Measurements from ENCODE around the gene CADPS.

The CADPS gene

GRCh38 chr3:62556121-62556815 lies 318.9 kb downstream of the CADPS start:
- no peak for DNase-seq (ENCODE audit: low read depth)

- no peak for DNase-seq (ENCODE audit: low read depth)
Observed at GRCh38 chr3:62554264-62554799, 320.9 kb downstream of the CADPS start.

- no peak for DNase-seq (ENCODE audit: low read depth)
Observed at GRCh38 chr3:62553811-62554210, 321.4 kb downstream of the CADPS start.

GRCh38 chr3:62551556-62551955 lies 323.7 kb downstream of the CADPS start:
- no peak for DNase-seq (ENCODE audit: low read depth)

GRCh38 chr3:62550439-62550838 lies 324.8 kb downstream of the CADPS start:
- DNase-seq (ENCODE audit: low read depth): no peak

GRCh38 chr3:62548528-62549205 lies 326.5 kb downstream of the CADPS start:
- DNase-seq (ENCODE audit: low read depth): no peak

GRCh38 chr3:62546266-62546665 lies 328.9 kb downstream of the CADPS start:
- DNase-seq (ENCODE audit: low read depth): no peak

- no peak for DNase-seq (ENCODE audit: low read depth)
Observed at GRCh38 chr3:62542185-62542584, 333.0 kb downstream of the CADPS start.

GRCh38 chr3:62539762-62540161 lies 335.5 kb downstream of the CADPS start:
- no peak for DNase-seq (ENCODE audit: low read depth)

- no peak for DNase-seq (ENCODE audit: low read depth)
Observed at GRCh38 chr3:62538691-62539356, 336.4 kb downstream of the CADPS start.

GRCh38 chr3:62534326-62534725 lies 340.9 kb downstream of the CADPS start:
- no peak for DNase-seq (ENCODE audit: low read depth)

GRCh38 chr3:62532796-62533195 lies 342.4 kb downstream of the CADPS start:
- DNase-seq (ENCODE audit: low read depth): no peak

- DNase-seq (ENCODE audit: low read depth): no peak
Observed at GRCh38 chr3:62531981-62532380, 343.2 kb downstream of the CADPS start.

- DNase-seq (ENCODE audit: low read depth): no peak
Observed at GRCh38 chr3:62531493-62531892, 343.7 kb downstream of the CADPS start.

GRCh38 chr3:62529230-62529629 lies 346.0 kb downstream of the CADPS start:
- no peak for DNase-seq (ENCODE audit: low read depth)

- no peak for DNase-seq (ENCODE audit: low read depth)
Observed at GRCh38 chr3:62527474-62527873, 347.7 kb downstream of the CADPS start.

GRCh38 chr3:62525281-62525680 lies 349.9 kb downstream of the CADPS start:
- no peak for DNase-seq (ENCODE audit: low read depth)

GRCh38 chr3:62523672-62524071 lies 351.5 kb downstream of the CADPS start:
- no peak for DNase-seq (ENCODE audit: low read depth)

GRCh38 chr3:62521464-62522105 lies 353.6 kb downstream of the CADPS start:
- no peak for DNase-seq (ENCODE audit: low read depth)

- no peak for DNase-seq (ENCODE audit: low read depth)
Observed at GRCh38 chr3:62503516-62503915, 371.7 kb downstream of the CADPS start.

- no peak for DNase-seq (ENCODE audit: low read depth)
Observed at GRCh38 chr3:62502315-62503300, 372.6 kb downstream of the CADPS start.
